Osteocyte (in vitro differentiated cells): ENCODE data around the gene NCOA6. TPM values are rescaled to one million over a fixed set of nuclear protein-coding genes. Genes with fewer than 3 reads are reported as not detected.
"Not testable (repeated sequence)": the region's sequence is repeated elsewhere in the genome, so short reads cannot be mapped to it uniquely, and the experiment has no call there.

ENCODE experiments used
- DNase-seq: peaks from one replicate; pipeline ENCODE4 v3.0.0; 2021; ENCODE audit warnings: mixed read lengths; ENCODE audit not compliant: unreplicated experiment; ENCODE audit errors: extremely low spot score
- H3K27ac Mint-ChIP-seq: one replicate; pipeline ENCODE4 v1.8.0; 2021; ENCODE audit warnings: mild to moderate bottlenecking, mixed read lengths; ENCODE audit not compliant: unreplicated experiment
- H3K27me3 Mint-ChIP-seq: one replicate; pipeline ENCODE4 v1.8.0; 2021; ENCODE audit warnings: mixed read lengths; ENCODE audit not compliant: unreplicated experiment
- H3K36me3 Mint-ChIP-seq: one replicate; pipeline ENCODE4 v1.8.0; 2021; ENCODE audit warnings: mixed read lengths; ENCODE audit not compliant: unreplicated experiment
- H3K4me1 Mint-ChIP-seq: one replicate; pipeline ENCODE4 v1.8.0; 2021; ENCODE audit warnings: mixed read lengths; ENCODE audit not compliant: unreplicated experiment
- H3K4me3 Mint-ChIP-seq: one replicate; pipeline ENCODE4 v1.8.0; 2021; ENCODE audit warnings: mild to moderate bottlenecking, moderate library complexity, mixed read lengths; ENCODE audit not compliant: unreplicated experiment
- H3K9me3 Mint-ChIP-seq: one replicate; pipeline ENCODE4 v1.8.0; 2021; ENCODE audit warnings: mixed read lengths; ENCODE audit not compliant: unreplicated experiment
- CTCF ChIP-seq: fragments of 200-600 bp; sonication (generic); IDR thresholded peaks from 2 replicates; pipeline ENCODE4 v1.5.0; 2021; ENCODE audit warnings: antibody characterized with exemption, mild to moderate bottlenecking, moderate library complexity
- total RNA-seq: library from RNA; stranded (reverse); gene quantifications from 2 replicates; pipeline ENCODE4 v1.2.1, GENCODE V29; 2021

NCOA6 gene
- total RNA-seq, 1 donor from 2014 or later, result 33.4 TPM

DNA sequence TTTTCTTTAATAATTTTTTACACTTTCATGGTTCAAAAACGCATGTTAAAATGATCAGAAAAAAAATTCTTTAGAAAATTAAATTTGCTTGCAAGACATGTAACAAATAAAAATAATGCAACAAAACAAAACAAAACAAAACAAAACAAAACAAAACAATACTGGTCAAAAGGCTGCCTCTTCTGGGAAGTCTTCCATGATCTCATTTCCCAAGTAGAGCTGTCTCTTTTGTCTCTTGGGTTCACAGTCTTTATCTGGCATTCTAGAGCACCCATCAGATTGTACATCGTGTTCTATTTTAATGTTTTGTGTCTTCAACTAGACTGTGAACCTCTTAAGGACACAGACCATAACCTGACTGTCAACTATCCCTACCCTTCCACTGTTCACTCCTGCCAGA, 96.0 kb downstream of the NCOA6 start:
- H3K27ac Mint-ChIP-seq, result no peak overlapping the region
- H3K4me1 Mint-ChIP-seq, result no peaks in the 10 kb centered on the region
- no peak for TF ChIP-seq CTCF
- H3K36me3 Mint-ChIP-seq, result peaks cover 46% of the 10 kb centered on the region
- H3K4me3 Mint-ChIP-seq, result no peak overlapping the region
- no peaks in the 10 kb centered on the region for H3K27me3 Mint-ChIP-seq
- DNase-seq, result no peak
- no peaks in the 10 kb centered on the region for H3K9me3 Mint-ChIP-seq

DNA sequence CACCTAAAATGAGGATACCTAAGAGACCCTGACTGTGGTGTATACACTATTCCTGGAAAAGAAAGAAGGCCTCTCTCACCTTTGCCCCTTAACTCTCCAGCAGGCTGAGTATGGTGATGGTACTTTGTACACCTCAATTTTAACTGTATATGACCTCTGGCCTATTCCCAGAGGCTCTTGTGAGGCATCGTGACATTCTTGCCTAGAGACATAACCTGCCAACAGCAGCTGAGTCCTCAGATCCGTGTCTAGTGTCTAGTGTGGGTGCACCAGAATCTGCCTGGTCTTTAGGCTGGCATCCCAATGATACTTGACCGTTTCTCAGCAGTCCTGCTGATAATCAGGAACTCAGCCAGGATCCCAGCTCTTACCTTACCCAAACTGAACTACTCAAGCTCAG, 101.3 kb downstream of the NCOA6 start:
- Mint-ChIP-seq H3K4me3 (no peak overlapping the region), H3K36me3 (peaks cover 47% of the 10 kb centered on the region), H3K4me1 (no peaks in the 10 kb centered on the region), H3K9me3 (no peaks in the 10 kb centered on the region), H3K27ac (no peak overlapping the region), H3K27me3 (no peaks in the 10 kb centered on the region)
- DNase-seq, result no peak
- no peak for TF ChIP-seq CTCF

DNA sequence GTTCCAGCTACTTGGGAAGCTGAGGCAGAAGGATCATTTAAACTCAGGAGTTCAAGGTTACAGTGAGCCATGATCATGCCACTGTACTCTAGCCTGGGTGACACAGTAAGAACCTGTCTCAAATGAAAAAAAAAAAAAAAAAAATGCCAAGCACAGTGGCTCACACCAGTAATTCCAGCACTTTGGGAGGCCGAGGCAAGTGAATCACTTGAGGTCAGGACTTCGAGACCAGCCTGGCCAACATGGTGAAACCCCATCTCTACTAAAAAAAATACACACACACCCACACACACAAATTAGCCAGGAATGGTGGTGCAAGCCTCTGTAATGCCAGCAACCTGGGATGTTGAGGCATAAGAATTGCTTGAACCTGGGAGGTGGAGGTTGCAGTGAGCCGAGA, 102.9 kb downstream of the NCOA6 start:
- H3K9me3 Mint-ChIP-seq, DNase-seq, H3K4me3 Mint-ChIP-seq: not testable (repeated sequence)

DNA sequence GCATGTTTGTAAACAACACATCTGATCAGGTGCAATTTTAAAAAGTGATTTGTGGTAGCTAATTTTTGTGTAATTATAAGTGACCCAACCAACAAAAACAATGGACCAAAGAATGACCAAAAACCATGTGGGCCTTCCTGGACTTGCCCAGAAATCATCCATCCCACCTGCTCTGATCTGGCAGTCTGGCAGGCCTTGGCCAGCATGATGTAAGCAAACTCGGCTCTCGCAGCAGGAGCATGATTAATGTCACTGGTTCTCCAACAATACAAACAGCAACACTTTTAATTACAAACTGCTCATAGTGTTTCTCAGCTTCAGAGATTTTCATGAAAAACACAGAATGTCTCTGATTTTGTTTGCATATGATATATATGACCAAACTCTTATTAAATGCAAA, 105.2 kb downstream of the NCOA6 start:
- H3K27me3 Mint-ChIP-seq, result no peaks in the 10 kb centered on the region
- no peaks in the 10 kb centered on the region for H3K9me3 Mint-ChIP-seq
- no peak for TF ChIP-seq CTCF
- peaks cover 26% of the 10 kb centered on the region for H3K36me3 Mint-ChIP-seq
- H3K4me3 Mint-ChIP-seq, result no peak overlapping the region
- no peaks in the 10 kb centered on the region for H3K4me1 Mint-ChIP-seq
- DNase-seq, result no peak
- no peak overlapping the region for H3K27ac Mint-ChIP-seq

More for the DNA sequence above, 102.9 kb downstream of the NCOA6 start:
- H3K4me1 Mint-ChIP-seq, H3K27me3 Mint-ChIP-seq, H3K27ac Mint-ChIP-seq: not testable (repeated sequence)
- peaks cover 42% of the 10 kb centered on the region for H3K36me3 Mint-ChIP-seq

GRCh38 chr20:34719242-34720017, 106.0 kb downstream of the NCOA6 start:
- not testable (repeated sequence) for H3K27ac Mint-ChIP-seq, DNase-seq, H3K27me3 Mint-ChIP-seq, H3K4me1 Mint-ChIP-seq, H3K9me3 Mint-ChIP-seq, H3K4me3 Mint-ChIP-seq
- H3K36me3 Mint-ChIP-seq, result peaks cover 31% of the 10 kb centered on the region

DNA sequence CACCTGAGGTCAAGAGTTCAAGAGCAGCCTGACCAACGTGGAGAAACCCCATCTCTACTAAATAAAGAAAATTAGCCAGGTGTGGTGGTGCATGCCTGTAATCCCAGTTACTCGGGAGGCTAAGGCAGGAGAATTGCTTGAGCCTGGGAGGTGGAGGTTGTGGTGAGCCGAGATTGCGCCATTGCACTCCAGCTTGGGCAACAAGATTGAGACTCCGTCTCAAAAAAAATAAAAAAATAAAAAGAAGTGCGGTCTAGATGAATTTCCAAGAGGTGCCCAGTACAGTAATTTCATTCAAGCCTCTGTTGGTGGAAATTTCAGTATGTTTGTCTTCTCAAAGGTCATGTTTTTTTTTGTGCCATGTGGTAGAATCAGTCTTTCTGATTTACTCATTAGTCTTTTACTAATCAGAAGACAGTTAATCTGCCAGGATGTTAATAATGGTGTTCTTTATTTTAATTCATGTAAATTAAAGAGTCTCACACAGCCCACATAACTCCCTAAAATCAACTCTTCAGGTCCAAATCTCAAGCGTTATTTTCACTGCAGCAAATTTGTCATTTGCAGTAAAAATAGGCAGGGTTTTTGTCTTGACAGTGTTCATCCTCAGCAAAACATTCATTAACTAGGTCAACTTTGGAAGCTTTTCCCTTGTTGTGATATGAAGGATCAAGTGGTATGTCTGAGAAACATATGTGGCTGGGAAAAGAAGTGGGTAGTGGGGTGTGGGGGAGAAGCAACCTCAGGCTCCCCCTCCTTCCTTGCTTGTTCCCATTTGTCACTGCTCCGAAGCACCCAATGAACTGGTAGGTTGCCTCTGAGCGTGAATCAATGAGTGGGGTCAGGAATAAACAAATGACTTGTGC, 108.0 kb downstream of the NCOA6 start:
- no peak for DNase-seq
- Mint-ChIP-seq H3K36me3 (peaks cover 19% of the 10 kb centered on the region), H3K4me3 (no peak overlapping the region), H3K9me3 (no peaks in the 10 kb centered on the region), H3K27ac (no peak overlapping the region), H3K27me3 (no peaks in the 10 kb centered on the region), H3K4me1 (peaks cover 10% of the 10 kb centered on the region)
- TF ChIP-seq CTCF, result no peak
